Fibroblast of the aortic adventitia (primary cell): ENCODE results near the gene CT47C1. TPM values are rescaled to one million over a fixed set of nuclear protein-coding genes. Genes with fewer than 3 reads are reported as not detected.

Experiments used
- DNase-seq: peaks from one replicate; pipeline ENCODE4 v3.0.0-alpha.2; 2010; ENCODE audit warnings: low read depth
- H3K4me3 ChIP-seq: 2 replicates; pipeline ENCODE4 v1.5.1; 2011; ENCODE audit warnings: low read depth, mild to moderate bottlenecking, control low read depth, low read length, moderate library complexity
- CTCF ChIP-seq: IDR thresholded peaks from 2 replicates; pipeline ENCODE4 v1.5.1; 2011; ENCODE audit warnings: mild to moderate bottlenecking, low read length, control low read depth, inconsistent platforms; ENCODE audit not compliant: insufficient read depth
- total RNA-seq: library from RNA; depleted of rRNA; stranded (reverse); fragments of >200 nt; gene quantifications from 2 replicates; pipeline ENCODE4 v1.2.3, GENCODE V29; 2012; ENCODE audit warnings: low replicate concordance

CT47C1 gene
- total RNA-seq, 1 donor = not detected

GRCh38 chrX:119093991-119094735, 21.4 kb downstream of the CT47C1 start:
- H3K4me3 ChIP-seq = no peak overlapping the region
- TF ChIP-seq CTCF = no peak
- no peak for DNase-seq

GRCh38 chrX:119094819-119095218, 22.0 kb downstream of the CT47C1 start:
- TF ChIP-seq CTCF = no peak
- no peak overlapping the region for H3K4me3 ChIP-seq
- no peak for DNase-seq

- no peak for DNase-seq
- H3K4me3 ChIP-seq = no peak overlapping the region
- TF ChIP-seq CTCF = no peak
These were observed 23.1 kb downstream of the CT47C1 start for GRCh38 chrX:119095936-119096335.

GRCh38 chrX:119101168-119101567, 28.4 kb downstream of the CT47C1 start:
- TF ChIP-seq CTCF = no peak
- no peak for DNase-seq
- no peak overlapping the region for H3K4me3 ChIP-seq

GRCh38 chrX:119105826-119106225, 33.0 kb downstream of the CT47C1 start:
- H3K4me3 ChIP-seq = no peak overlapping the region
- TF ChIP-seq CTCF = no peak
- peak; percentile 46 for DNase-seq

GRCh38 chrX:119107206-119107605, 34.4 kb downstream of the CT47C1 start:
- no peak for DNase-seq
- H3K4me3 ChIP-seq = no peak overlapping the region
- TF ChIP-seq CTCF = no peak
